ENCODE results near the gene TSC22D1.
"Not testable (repeated sequence)": the region's sequence is repeated elsewhere in the genome, so short reads cannot be mapped to it uniquely, and the experiment has no call there.

TSC22D1 gene

GRCh38 chr13:44575741-44576350 lies at the start of gene TSC22D1:
TSC22D1 (minus strand) TSS chr13:44576330; CDS start chr13:44576074, 256 bp downstream.
- no peak for DNase-seq (ENCODE audit: low read depth)

GRCh38 chr13:44622708-44623107 lies 46.6 kb upstream of the TSC22D1 start:
- no peak for DNase-seq (ENCODE audit: low read depth)

- no peak for DNase-seq (ENCODE audit: low read depth)
Observed at GRCh38 chr13:44622261-44622660, 46.1 kb upstream of the TSC22D1 start.

- no peak for DNase-seq (ENCODE audit: low read depth)
Observed at GRCh38 chr13:44620057-44620456, 43.9 kb upstream of the TSC22D1 start.

- DNase-seq (ENCODE audit: low read depth), result no peak
Observed at GRCh38 chr13:44619651-44620050, 43.5 kb upstream of the TSC22D1 start.

GRCh38 chr13:44618326-44618725 lies 42.2 kb upstream of the TSC22D1 start:
- DNase-seq (ENCODE audit: low read depth), result no peak

GRCh38 chr13:44617648-44618047 lies 41.5 kb upstream of the TSC22D1 start:
- no peak for DNase-seq (ENCODE audit: low read depth)

GRCh38 chr13:44609137-44609536 lies 33.0 kb upstream of the TSC22D1 start:
- DNase-seq (ENCODE audit: low read depth), result no peak

- no peak for DNase-seq (ENCODE audit: low read depth)
Observed at GRCh38 chr13:44605721-44606120, 29.6 kb upstream of the TSC22D1 start.

GRCh38 chr13:44605275-44605674 lies 29.1 kb upstream of the TSC22D1 start:
- no peak for DNase-seq (ENCODE audit: low read depth)

- no peak for DNase-seq (ENCODE audit: low read depth)
Observed at GRCh38 chr13:44601586-44601985, 25.5 kb upstream of the TSC22D1 start.

GRCh38 chr13:44593861-44594592 lies 17.9 kb upstream of the TSC22D1 start:
- DNase-seq (ENCODE audit: low read depth), result not testable (repeated sequence)

GRCh38 chr13:44592216-44592847 lies 16.2 kb upstream of the TSC22D1 start:
- no peak for DNase-seq (ENCODE audit: low read depth)

GRCh38 chr13:44591316-44591715 lies 15.2 kb upstream of the TSC22D1 start:
- DNase-seq (ENCODE audit: low read depth), result no peak

GRCh38 chr13:44583137-44583536 lies 7.0 kb upstream of the TSC22D1 start:
- DNase-seq (ENCODE audit: low read depth), result no peak

- DNase-seq (ENCODE audit: low read depth), result no peak
Observed at GRCh38 chr13:44578067-44578400, 1.9 kb upstream of the TSC22D1 start.

GRCh38 chr13:44577236-44578066 lies 1.3 kb upstream of the TSC22D1 start:
- peak; percentile 50 for DNase-seq (ENCODE audit: low read depth)

GRCh38 chr13:44576351-44577235 lies 463 bp upstream of the TSC22D1 start:
- no peak for DNase-seq (ENCODE audit: low read depth)

- DNase-seq (ENCODE audit: low read depth), result no peak
Observed at GRCh38 chr13:44575035-44575434, 1.1 kb downstream of the TSC22D1 start.

- no peak for DNase-seq (ENCODE audit: low read depth)
Observed at GRCh38 chr13:44574466-44574855, 1.7 kb downstream of the TSC22D1 start.

- DNase-seq (ENCODE audit: low read depth), result no peak
Observed at GRCh38 chr13:44573790-44574465, 2.2 kb downstream of the TSC22D1 start.

Data from CMK (cell line).